Measurements from ENCODE around the gene GANAB. TPM values are rescaled to one million over a fixed set of nuclear protein-coding genes. Genes with fewer than 3 reads are reported as not detected.

GANAB gene
- total and polyA plus RNA-seq, 8 donors = 88.1 to 210 (median 141) TPM

- Histone ChIP-seq H3K27me3 (no peaks in the 10 kb centered on the region), H3K4me1 (peaks cover 0 to 5% (median 0%) of the 10 kb centered on the region in 3 donors), H3K27ac (no peak overlapping the region), H3K36me3 (peaks cover 0 to 27% (median 9%) of the 10 kb centered on the region in 3 donors), H3K9me3 (no peaks in the 10 kb centered on the region), H3K4me3 (no peak overlapping the region)
- ATAC-seq (no peak), DNase-seq (no peak), FAIRE-seq (no peak)
- WGBS, 2 donors = 96 to 97% methylated on average over 11 of the region's 11 CpGs
- no peak for TF ChIP-seq CTCF (IDR thresholded peaks at IDR 0.05)
- intact Hi-C loops (cut with DNase I) = no loop called here
Measured at GRCh38 chr11:62578541-62578940, 67.9 kb downstream of the GANAB start.

- peaks cover 5 to 10% (median 6%) of the 10 kb centered on the region in 3 donors for H3K4me1 ChIP-seq
- FAIRE-seq = no peak
- H3K27ac ChIP-seq = no peak overlapping the region
- no peak for ATAC-seq
- H3K36me3 ChIP-seq = peaks cover 0 to 27% (median 9%) of the 10 kb centered on the region in 3 donors
- no peak overlapping the region for H3K4me3 ChIP-seq
- DNase-seq = no peak
- no peaks in the 10 kb centered on the region for H3K9me3 ChIP-seq
- intact Hi-C loops (cut with DNase I) = no loop called here
- no peaks in the 10 kb centered on the region for H3K27me3 ChIP-seq
- WGBS, 2 donors = 81% methylated on average over 12 of the region's 12 CpGs
- TF ChIP-seq CTCF (IDR thresholded peaks at IDR 0.05) = no peak
Measured at GRCh38 chr11:62577046-62577714, 69.2 kb downstream of the GANAB start.

GRCh38 chr11:62575837-62576236, 70.6 kb downstream of the GANAB start:
- intact Hi-C loops (cut with DNase I) = no loop called here
- Histone ChIP-seq H3K4me3 (no peak overlapping the region), H3K27me3 (no peaks in the 10 kb centered on the region), H3K27ac (peak overlapping the region in 2 of 4 donors; percentile 93 to 98), H3K4me1 (peaks cover 6 to 13% (median 13%) of the 10 kb centered on the region in 3 donors), H3K36me3 (peaks cover 0 to 31% (median 9%) of the 10 kb centered on the region in 3 donors), H3K9me3 (no peaks in the 10 kb centered on the region)
- DNase-seq (peak in 1 of 6 donors; percentile 73), ATAC-seq (no peak), FAIRE-seq (no peak)
- 74 to 82% methylated on average over 14 of the region's 14 CpGs for whole genome bisulfite sequencing, 2 donors
- TF ChIP-seq CTCF (IDR thresholded peaks at IDR 0.05) = no peak

GRCh38 chr11:62575156-62575555, 71.3 kb downstream of the GANAB start:
- DNase-seq = peak in 4 of 6 donors; percentile 43 to 86 (median 76)
- FAIRE-seq = no peak
- peak overlapping the region in 3 of 4 donors; percentile 85 to 98 (median 93) for H3K27ac ChIP-seq
- ATAC-seq = peak in 3 of 4 donors; percentile 2 to 14 (median 4)
- peak overlapping the region; percentile 22 to 73 (median 56) for H3K4me3 ChIP-seq
- peaks cover 0 to 34% (median 9%) of the 10 kb centered on the region in 3 donors for H3K36me3 ChIP-seq
- peaks cover 6 to 13% (median 13%) of the 10 kb centered on the region in 3 donors for H3K4me1 ChIP-seq
- H3K9me3 ChIP-seq = no peaks in the 10 kb centered on the region
- intact Hi-C loops (cut with DNase I) = no loop called here
- 33 to 35% methylated on average over 17 of the region's 17 CpGs for WGBS, 2 donors
- H3K27me3 ChIP-seq = no peaks in the 10 kb centered on the region
- TF ChIP-seq CTCF (IDR thresholded peaks at IDR 0.05) = no peak

Other genes with a start within 250 kb of the GANAB start
- 1 to 10 TPM in 1 of 6 donors, not detected in 5; 4.3 TPM for gene SCGB1A1, start 227.6 kb downstream of the GANAB start, total RNA-seq
- under 1 TPM in 1 of 2 donors, not detected in 1; 0.94 TPM for gene SCGB1A1, start 227.6 kb downstream of the GANAB start, polyA plus RNA-seq
- gene AHNAK, start 99.8 kb downstream of the GANAB start, total RNA-seq = 100 to 1,000 TPM in 1 of 6 donors, 10 to 100 TPM in 5; 53.2 to 163 (median 77.2) TPM
- gene AHNAK, start 99.8 kb downstream of the GANAB start, polyA plus RNA-seq = 10 to 100 TPM; 18.7 to 32.5 TPM
- 1,000 to 10,000 TPM in 4 of 6 donors, 100 to 1,000 TPM in 2; 723 to 1,171 (median 1,053) TPM for gene EEF1G, start 72.7 kb downstream of the GANAB start, total RNA-seq
- 100 to 1,000 TPM; 630 to 745 TPM for gene EEF1G, start 72.7 kb downstream of the GANAB start, polyA plus RNA-seq
- gene TUT1, start 55.1 kb downstream of the GANAB start, total RNA-seq = 10 to 100 TPM; 12.0 to 20.3 (median 14.6) TPM
- 10 to 100 TPM; 24.6 to 33.4 TPM for gene TUT1, start 55.1 kb downstream of the GANAB start, polyA plus RNA-seq
- gene MTA2, start 44.7 kb downstream of the GANAB start, total RNA-seq = 10 to 100 TPM; 14.7 to 35.6 (median 23.0) TPM
- 10 to 100 TPM; 28.7 to 42.3 TPM for gene MTA2, start 44.7 kb downstream of the GANAB start, polyA plus RNA-seq
- gene EML3, start 33.8 kb downstream of the GANAB start, total RNA-seq = 10 to 100 TPM; 22.0 to 34.1 (median 23.4) TPM
- gene EML3, start 33.8 kb downstream of the GANAB start, polyA plus RNA-seq = 10 to 100 TPM; 70.7 to 86.4 TPM
- 1 to 10 TPM in 4 of 6 donors, under 1 TPM in 2; 0.65 to 2.8 (median 1.6) TPM for gene ROM1, start 33.4 kb downstream of the GANAB start, total RNA-seq
- 1 to 10 TPM; 5.1 to 5.6 TPM for gene ROM1, start 33.4 kb downstream of the GANAB start, polyA plus RNA-seq
- gene B3GAT3, start 24.6 kb downstream of the GANAB start, total RNA-seq = 10 to 100 TPM; 13.2 to 24.1 (median 17.1) TPM
- 10 to 100 TPM; 45.7 to 50.8 TPM for gene B3GAT3, start 24.6 kb downstream of the GANAB start, polyA plus RNA-seq
- gene INTS5, start 6.7 kb upstream of the GANAB start, total RNA-seq = 10 to 100 TPM in 3 of 6 donors, 1 to 10 TPM in 3; 5.8 to 12.9 (median 9.5) TPM
- 1 to 10 TPM; 4.5 to 4.6 TPM for gene INTS5, start 6.7 kb upstream of the GANAB start, polyA plus RNA-seq
- 10 to 100 TPM; 13.2 to 21.3 (median 16.9) TPM for gene C11orf98, start 18.6 kb upstream of the GANAB start, total RNA-seq
- 10 to 100 TPM; 56.3 to 70.8 TPM for gene C11orf98, start 18.6 kb upstream of the GANAB start, polyA plus RNA-seq
- gene CSKMT, start 18.7 kb upstream of the GANAB start, total RNA-seq = 10 to 100 TPM in 1 of 6 donors, 1 to 10 TPM in 5; 4.0 to 11.0 (median 7.3) TPM
- gene CSKMT, start 18.7 kb upstream of the GANAB start, polyA plus RNA-seq = 10 to 100 TPM; 19.6 to 25.4 TPM
- 1 to 10 TPM; 3.2 to 4.9 (median 3.6) TPM for gene UQCC3, start 25.1 kb upstream of the GANAB start, total RNA-seq
- gene UQCC3, start 25.1 kb upstream of the GANAB start, polyA plus RNA-seq = 10 to 100 TPM; 14.1 to 17.3 TPM
- gene LBHD1, start 25.7 kb upstream of the GANAB start, total RNA-seq = 1 to 10 TPM; 1.4 to 4.0 (median 2.8) TPM
- 10 to 100 TPM in 1 of 2 donors, 1 to 10 TPM in 1; 7.1 to 21.7 TPM for gene LBHD1, start 25.7 kb upstream of the GANAB start, polyA plus RNA-seq
- 10 to 100 TPM; 37.7 to 67.7 (median 51.9) TPM for gene UBXN1, start 32.5 kb upstream of the GANAB start, total RNA-seq
- 100 to 1,000 TPM in 1 of 2 donors, 10 to 100 TPM in 1; 86.0 to 104 TPM for gene UBXN1, start 32.5 kb upstream of the GANAB start, polyA plus RNA-seq
- gene LRRN4CL, start 42.9 kb upstream of the GANAB start, total RNA-seq = 1 to 10 TPM in 2 of 6 donors, under 1 TPM in 4; 0.16 to 1.6 (median 0.53) TPM
- under 1 TPM; 0.23 to 0.76 TPM for gene LRRN4CL, start 42.9 kb upstream of the GANAB start, polyA plus RNA-seq
- gene BSCL2, start 60.8 kb upstream of the GANAB start, total RNA-seq = 10 to 100 TPM; 30.3 to 58.6 (median 47.9) TPM
- gene BSCL2, start 60.8 kb upstream of the GANAB start, polyA plus RNA-seq = 100 to 1,000 TPM in 1 of 2 donors, 10 to 100 TPM in 1; 99.2 to 151 TPM
- under 1 TPM in 2 of 6 donors, not detected in 4; 0.19 to 0.37 TPM for gene GNG3, start 61.1 kb upstream of the GANAB start, total RNA-seq
- gene GNG3, start 61.1 kb upstream of the GANAB start, polyA plus RNA-seq = under 1 TPM in 1 of 2 donors, not detected in 1; 0.26 TPM
- 10 to 100 TPM; 17.5 to 26.2 (median 18.0) TPM for gene HNRNPUL2, start 80.8 kb upstream of the GANAB start, total RNA-seq
- gene HNRNPUL2, start 80.8 kb upstream of the GANAB start, polyA plus RNA-seq = 10 to 100 TPM; 19.1 to 25.9 TPM
- gene TTC9C, start 81.9 kb upstream of the GANAB start, total RNA-seq = 10 to 100 TPM in 4 of 6 donors, 1 to 10 TPM in 2; 7.6 to 17.8 (median 10.5) TPM
- 10 to 100 TPM; 16.7 to 20.3 TPM for gene TTC9C, start 81.9 kb upstream of the GANAB start, polyA plus RNA-seq
- gene ZBTB3, start 107.5 kb upstream of the GANAB start, total RNA-seq = 1 to 10 TPM; 3.7 to 9.8 (median 5.4) TPM
- 1 to 10 TPM; 2.0 to 2.4 TPM for gene ZBTB3, start 107.5 kb upstream of the GANAB start, polyA plus RNA-seq
- 10 to 100 TPM; 15.1 to 32.0 (median 22.6) TPM for gene POLR2G, start 115.0 kb upstream of the GANAB start, total RNA-seq
- 10 to 100 TPM; 36.4 to 67.1 TPM for gene POLR2G, start 115.0 kb upstream of the GANAB start, polyA plus RNA-seq
- 10 to 100 TPM in 4 of 6 donors, 1 to 10 TPM in 2; 9.3 to 18.6 (median 11.7) TPM for gene TAF6L, start 124.8 kb upstream of the GANAB start, total RNA-seq
- gene TAF6L, start 124.8 kb upstream of the GANAB start, polyA plus RNA-seq = 10 to 100 TPM; 37.2 to 53.5 TPM
- gene TMEM179B, start 140.8 kb upstream of the GANAB start, total RNA-seq = 10 to 100 TPM; 14.8 to 26.2 (median 19.1) TPM
- gene TMEM179B, start 140.8 kb upstream of the GANAB start, polyA plus RNA-seq = 10 to 100 TPM; 27.1 to 59.6 TPM
- 1 to 10 TPM; 5.0 to 9.1 (median 6.9) TPM for gene TMEM223, start 145.4 kb upstream of the GANAB start, total RNA-seq
- 10 to 100 TPM; 16.3 to 16.6 TPM for gene TMEM223, start 145.4 kb upstream of the GANAB start, polyA plus RNA-seq
- 10 to 100 TPM; 20.9 to 60.9 (median 30.8) TPM for gene NXF1, start 158.8 kb upstream of the GANAB start, total RNA-seq
- gene NXF1, start 158.8 kb upstream of the GANAB start, polyA plus RNA-seq = 100 to 1,000 TPM; 150 to 294 TPM
- 10 to 100 TPM; 22.8 to 31.2 (median 26.9) TPM for gene STX5, start 185.4 kb upstream of the GANAB start, total RNA-seq
- 10 to 100 TPM; 18.6 to 27.9 TPM for gene STX5, start 185.4 kb upstream of the GANAB start, polyA plus RNA-seq
- not detected for gene TEX54, start 186.2 kb upstream of the GANAB start, total RNA-seq
- under 1 TPM in 1 of 2 donors, not detected in 1; 0.65 TPM for gene TEX54, start 186.2 kb upstream of the GANAB start, polyA plus RNA-seq
- 10 to 100 TPM; 18.4 to 35.1 (median 27.1) TPM for gene WDR74, start 193.0 kb upstream of the GANAB start, total RNA-seq
- 10 to 100 TPM; 47.6 to 59.5 TPM for gene WDR74, start 193.0 kb upstream of the GANAB start, polyA plus RNA-seq
- gene SLC3A2, start 234.3 kb upstream of the GANAB start, total RNA-seq = 100 to 1,000 TPM in 1 of 6 donors, 10 to 100 TPM in 5; 68.8 to 331 (median 75.1) TPM
- gene SLC3A2, start 234.3 kb upstream of the GANAB start, polyA plus RNA-seq = 100 to 1,000 TPM in 1 of 2 donors, 10 to 100 TPM in 1; 66.9 to 116 TPM

All from pancreas (tissue), 10 donors.